KOPT-K1 (cell line): ENCODE measurements around the gene FCAR.
"Not testable (repeated sequence)": the region's sequence is repeated elsewhere in the genome, so short reads cannot be mapped to it uniquely, and the experiment has no call there.

Experiments used
- H3K27ac ChIP-seq: fragments of 200-600 bp; sonication (generic); 2 replicates; pipeline ENCODE4 v1.5.1; 2016; ENCODE audit warnings: antibody characterized with exemption, mild to moderate bottlenecking, low read depth, low read length; ENCODE audit not compliant: poor library complexity, severe bottlenecking
- H3K36me3 ChIP-seq: fragments of 200-600 bp; sonication (generic); 2 replicates; pipeline ENCODE4 v1.5.1; 2017; ENCODE audit warnings: antibody characterized with exemption, mild to moderate bottlenecking, low read length, moderate library complexity; ENCODE audit not compliant: insufficient read depth
- H3K9me3 ChIP-seq: fragments of 200-600 bp; sonication (generic); 2 replicates; pipeline ENCODE4 v1.5.1; 2017; ENCODE audit warnings: antibody characterized with exemption, low read length, mild to moderate bottlenecking; ENCODE audit not compliant: insufficient read depth, poor library complexity, severe bottlenecking

FCAR gene

GRCh38 chr19:54875506-54875905, 1.5 kb downstream of the FCAR start:
- H3K27ac ChIP-seq: no peak overlapping the region
- no peaks in the 10 kb centered on the region for H3K36me3 ChIP-seq

GRCh38 chr19:54877471-54877870, 3.4 kb downstream of the FCAR start:
- H3K27ac ChIP-seq: no peak overlapping the region
- no peaks in the 10 kb centered on the region for H3K9me3 ChIP-seq
- no peaks in the 10 kb centered on the region for H3K36me3 ChIP-seq

More at GRCh38 chr19:54875506-54875905, 1.5 kb downstream of the FCAR start:
- peaks cover under 1% of the 10 kb centered on the region for H3K9me3 ChIP-seq

GRCh38 chr19:54881884-54882283, 7.8 kb downstream of the FCAR start:
- Histone ChIP-seq H3K27ac (no peak overlapping the region), H3K9me3 (no peaks in the 10 kb centered on the region), H3K36me3 (no peaks in the 10 kb centered on the region)

GRCh38 chr19:54882758-54883157, 8.7 kb downstream of the FCAR start:
- H3K27ac ChIP-seq: no peak overlapping the region
- no peaks in the 10 kb centered on the region for H3K36me3 ChIP-seq
- no peaks in the 10 kb centered on the region for H3K9me3 ChIP-seq

- Histone ChIP-seq H3K27ac (no peak overlapping the region), H3K36me3 (no peaks in the 10 kb centered on the region), H3K9me3 (no peaks in the 10 kb centered on the region)
Measured at GRCh38 chr19:54883228-54883627, 9.2 kb downstream of the FCAR start.

- no peak overlapping the region for H3K27ac ChIP-seq
- no peaks in the 10 kb centered on the region for H3K9me3 ChIP-seq
- no peaks in the 10 kb centered on the region for H3K36me3 ChIP-seq
Measured at GRCh38 chr19:54888239-54888638, 14.2 kb downstream of the FCAR start.

GRCh38 chr19:54889566-54889965, 15.5 kb downstream of the FCAR start:
- H3K27ac ChIP-seq: no peak overlapping the region
- H3K9me3 ChIP-seq: no peaks in the 10 kb centered on the region
- H3K36me3 ChIP-seq: no peaks in the 10 kb centered on the region

- no peaks in the 10 kb centered on the region for H3K9me3 ChIP-seq
- no peak overlapping the region for H3K27ac ChIP-seq
- no peaks in the 10 kb centered on the region for H3K36me3 ChIP-seq
Measured at GRCh38 chr19:54893406-54893805, 19.4 kb downstream of the FCAR start.

- not testable (repeated sequence) for H3K36me3 ChIP-seq, H3K27ac ChIP-seq, H3K9me3 ChIP-seq
Measured at GRCh38 chr19:54894106-54894505, 20.1 kb downstream of the FCAR start.

- Histone ChIP-seq H3K27ac (no peak overlapping the region), H3K36me3 (no peaks in the 10 kb centered on the region), H3K9me3 (no peaks in the 10 kb centered on the region)
Measured at GRCh38 chr19:54896036-54896435, 22.0 kb downstream of the FCAR start.

GRCh38 chr19:54898685-54899084, 24.6 kb downstream of the FCAR start:
- not testable (repeated sequence) for H3K36me3 ChIP-seq, H3K27ac ChIP-seq, H3K9me3 ChIP-seq

- not testable (repeated sequence) for H3K36me3 ChIP-seq, H3K27ac ChIP-seq, H3K9me3 ChIP-seq
Measured at GRCh38 chr19:54899646-54900045, 25.6 kb downstream of the FCAR start.

GRCh38 chr19:54901153-54901552, 27.1 kb downstream of the FCAR start:
- H3K9me3 ChIP-seq, H3K27ac ChIP-seq, H3K36me3 ChIP-seq: not testable (repeated sequence)

- no peaks in the 10 kb centered on the region for H3K9me3 ChIP-seq
- H3K36me3 ChIP-seq: no peaks in the 10 kb centered on the region
- no peak overlapping the region for H3K27ac ChIP-seq
Measured at GRCh38 chr19:54902061-54902460, 28.0 kb downstream of the FCAR start.

GRCh38 chr19:54903303-54903702, 29.3 kb downstream of the FCAR start:
- no peak overlapping the region for H3K27ac ChIP-seq
- no peaks in the 10 kb centered on the region for H3K36me3 ChIP-seq
- no peaks in the 10 kb centered on the region for H3K9me3 ChIP-seq

GRCh38 chr19:54904261-54904660, 30.2 kb downstream of the FCAR start:
- H3K9me3 ChIP-seq, H3K36me3 ChIP-seq, H3K27ac ChIP-seq: not testable (repeated sequence)

- Histone ChIP-seq H3K27ac (no peak overlapping the region), H3K9me3 (no peaks in the 10 kb centered on the region), H3K36me3 (no peaks in the 10 kb centered on the region)
Measured at GRCh38 chr19:54905421-54905802, 31.4 kb downstream of the FCAR start.
